Caki2 (cell line): ENCODE data around the gene NPIPA5. TPM values are rescaled to one million over a fixed set of nuclear protein-coding genes. Genes with fewer than 3 reads are reported as not detected.
"Not testable (repeated sequence)": the region's sequence is repeated elsewhere in the genome, so short reads cannot be mapped to it uniquely, and the experiment has no call there.

ENCODE experiments used
- DNase-seq: peaks from one replicate; pipeline ENCODE4 v3.0.0-alpha.2; 2015; ENCODE audit warnings: low read depth
- in situ Hi-C: cut with HindIII; loops from 2 replicates; pipeline ENCODE4 v1.10.0; 2016; ENCODE audit warnings: low sequenced_read_pairs, low pct_unique_long_range_greater_than_20kb, mixed read lengths
- total RNA-seq: library from RNA; depleted of rRNA; stranded (reverse); fragments of >200 nt; shearing (Covaris generic); gene quantifications from 2 replicates; pipeline ENCODE4 v1.2.3, GENCODE V29; 2014; ENCODE audit warnings: low replicate concordance; rRNA removed

Gene NPIPA5
- total RNA-seq: 0.96 TPM in 1 of 2 replicates, not detected in the other

DNA sequence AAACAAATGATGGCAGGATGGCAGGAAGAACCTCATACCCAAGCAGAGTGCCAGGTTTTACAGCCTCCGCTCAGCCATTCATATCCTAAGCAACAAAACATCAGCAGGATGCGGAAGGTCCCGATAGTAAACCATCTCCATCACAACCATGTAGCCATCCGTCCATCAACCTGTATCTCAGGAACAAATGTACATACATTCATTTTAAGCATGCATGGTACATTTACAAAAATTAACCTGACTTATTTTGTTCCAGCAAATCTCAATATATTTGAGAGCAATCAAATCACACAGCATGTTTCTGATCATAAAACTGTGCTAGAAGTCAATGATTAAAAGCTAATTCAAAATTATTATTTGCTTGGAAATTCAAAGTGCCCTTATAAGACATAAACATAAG is at the start of gene NPIPA5:
Gene NPIPA5, minus strand, starts transcription at position 101 of the 400 bp plus-strand sequence. Its CDS starts 0 bp downstream, at position 101.
- not testable (repeated sequence) for DNase-seq

GRCh38 chr16:15427648-15428239 is 49.6 kb upstream of the NPIPA5 start:
- peak; percentile 65 for DNase-seq
- in situ Hi-C loops: no loop called here

More for the DNA sequence above, at the start of gene NPIPA5:
- in situ Hi-C loops: not testable (repeated sequence)

DNA sequence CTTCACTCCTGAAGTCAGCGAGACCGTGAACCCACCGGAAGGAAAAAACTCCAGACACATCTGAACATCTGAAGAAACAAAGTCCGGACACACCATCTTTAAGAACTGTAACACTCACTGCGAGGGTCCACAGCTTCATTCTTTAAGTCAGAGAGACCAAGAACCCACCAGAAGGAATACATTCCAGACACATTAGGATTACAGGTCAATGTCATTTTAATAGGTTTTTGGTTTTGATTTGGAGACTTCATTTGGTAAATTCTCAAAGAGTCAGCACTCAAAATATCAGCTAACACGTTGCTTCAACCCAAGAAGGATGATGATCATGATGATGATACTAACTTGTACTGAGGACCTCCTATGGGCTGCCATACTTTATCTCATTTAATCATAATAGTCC is 48.7 kb upstream of the NPIPA5 start:
- in situ Hi-C loops: no loop called here
- no peak for DNase-seq

- in situ Hi-C loops: no loop called here
- DNase-seq: peak; percentile 56
These were observed 47.8 kb upstream of the NPIPA5 start for GRCh38 chr16:15425861-15426260.

DNA sequence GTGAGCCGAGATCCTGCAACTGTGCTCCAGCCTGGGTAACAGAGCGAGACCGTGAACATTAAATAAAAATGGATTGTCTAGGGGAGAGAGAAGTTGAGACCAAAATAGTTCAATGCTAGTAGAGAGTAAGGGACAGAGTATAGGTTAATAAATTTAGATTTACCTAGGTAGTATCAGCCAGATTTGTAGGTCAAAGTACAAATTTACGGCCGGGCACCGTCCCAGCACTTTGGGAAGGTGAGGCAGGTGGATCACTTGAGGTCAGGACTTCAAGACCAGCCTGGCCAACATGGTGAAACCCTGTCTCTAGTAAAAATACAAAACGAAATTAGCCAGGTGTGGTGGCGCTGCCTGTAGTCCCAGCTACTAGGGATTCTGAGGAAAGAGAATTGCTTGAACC is 44.1 kb upstream of the NPIPA5 start:
- DNase-seq: no peak
- in situ Hi-C loops: loop anchor here (25.0 kb wide), 1 partner anchor 90 kb away; no protein-coding TSS in a partner anchor

- DNase-seq: not testable (repeated sequence)
- in situ Hi-C loops: loop anchor here (25.0 kb wide), 1 partner anchor 91 kb away; no protein-coding TSS in a partner anchor
These were observed 43.6 kb upstream of the NPIPA5 start for GRCh38 chr16:15421696-15422095.

GRCh38 chr16:15418206-15418605 is 40.1 kb upstream of the NPIPA5 start:
- DNase-seq: no peak
- in situ Hi-C loops: loop anchor here (25.0 kb wide), 1 partner anchor 94 kb away; no protein-coding TSS in a partner anchor

GRCh38 chr16:15417197-15417596 is 39.1 kb upstream of the NPIPA5 start:
- in situ Hi-C loops: loop anchor here (25.0 kb wide), 1 partner anchor 95 kb away; no protein-coding TSS in a partner anchor
- DNase-seq: no peak

- in situ Hi-C loops: loop anchor here (25.0 kb wide), 1 partner anchor 97 kb away; no protein-coding TSS in a partner anchor
- peak; percentile 16 for DNase-seq
These were observed 37.5 kb upstream of the NPIPA5 start for GRCh38 chr16:15415511-15415985.

- DNase-seq: not testable (repeated sequence)
- in situ Hi-C loops: loop anchor here (25.0 kb wide), 1 partner anchor 103 kb away; no protein-coding TSS in a partner anchor
These were observed 31.4 kb upstream of the NPIPA5 start for GRCh38 chr16:15409476-15409875.

GRCh38 chr16:15407756-15408155 is 29.7 kb upstream of the NPIPA5 start:
- in situ Hi-C loops: loop anchor here (25.0 kb wide), 1 partner anchor 105 kb away; no protein-coding TSS in a partner anchor

GRCh38 chr16:15404792-15405191 is 26.7 kb upstream of the NPIPA5 start:
- no peak for DNase-seq
- in situ Hi-C loops: loop anchor here (25.0 kb wide), 1 partner anchor 108 kb away; no protein-coding TSS in a partner anchor

More at GRCh38 chr16:15407756-15408155, 29.7 kb upstream of the NPIPA5 start:
- DNase-seq: peak; percentile 47

GRCh38 chr16:15404091-15404490 is 26.0 kb upstream of the NPIPA5 start:
- in situ Hi-C loops: loop anchor here (25.0 kb wide), 1 partner anchor 108 kb away; no protein-coding TSS in a partner anchor
- DNase-seq: not testable (repeated sequence)

DNA sequence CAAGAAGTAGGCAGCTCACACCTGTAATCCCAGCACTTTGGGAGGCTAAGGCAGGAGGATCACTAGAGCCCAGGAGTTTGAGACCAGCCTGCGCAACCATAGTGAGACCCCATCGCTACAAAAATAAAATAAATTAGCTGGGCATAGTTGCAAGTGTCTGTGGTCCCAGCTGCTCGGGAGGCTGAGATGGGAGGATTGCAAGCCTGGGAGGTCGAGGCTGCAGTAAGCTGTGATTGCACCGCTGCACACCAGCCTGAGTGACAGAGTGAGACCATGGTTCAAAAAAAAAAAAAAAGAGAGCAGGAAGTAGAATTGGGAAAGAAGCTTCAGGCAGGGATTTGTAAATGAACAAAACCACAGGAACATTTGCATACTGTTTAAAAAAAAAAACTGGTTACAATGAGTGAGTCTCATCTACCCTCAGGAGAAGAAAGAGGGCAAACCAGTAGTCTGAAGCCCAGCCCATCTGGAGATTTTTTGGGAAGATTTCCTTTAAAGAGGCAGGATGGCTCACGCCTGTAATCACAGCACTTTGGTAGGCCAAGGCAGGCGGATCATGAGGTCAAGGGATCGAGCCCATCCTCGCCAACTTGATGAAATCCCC is 25.4 kb upstream of the NPIPA5 start:
- in situ Hi-C loops: loop anchor here (25.0 kb wide), 1 partner anchor 109 kb away; no protein-coding TSS in a partner anchor
- peak; percentile 38 for DNase-seq

- in situ Hi-C loops: loop anchor here (25.0 kb wide), 1 partner anchor 110 kb away; no protein-coding TSS in a partner anchor
These were observed 23.9 kb upstream of the NPIPA5 start for GRCh38 chr16:15401972-15402371.

GRCh38 chr16:15400314-15400713 is 22.2 kb upstream of the NPIPA5 start:
- in situ Hi-C loops: loop anchor here (25.0 kb wide), 1 partner anchor 112 kb away; no protein-coding TSS in a partner anchor

More at GRCh38 chr16:15401972-15402371, 23.9 kb upstream of the NPIPA5 start:
- DNase-seq: no peak

GRCh38 chr16:15399317-15399716 is 21.2 kb upstream of the NPIPA5 start:
- DNase-seq: no peak
- in situ Hi-C loops: no loop called here

More at GRCh38 chr16:15400314-15400713, 22.2 kb upstream of the NPIPA5 start:
- not testable (repeated sequence) for DNase-seq

DNA sequence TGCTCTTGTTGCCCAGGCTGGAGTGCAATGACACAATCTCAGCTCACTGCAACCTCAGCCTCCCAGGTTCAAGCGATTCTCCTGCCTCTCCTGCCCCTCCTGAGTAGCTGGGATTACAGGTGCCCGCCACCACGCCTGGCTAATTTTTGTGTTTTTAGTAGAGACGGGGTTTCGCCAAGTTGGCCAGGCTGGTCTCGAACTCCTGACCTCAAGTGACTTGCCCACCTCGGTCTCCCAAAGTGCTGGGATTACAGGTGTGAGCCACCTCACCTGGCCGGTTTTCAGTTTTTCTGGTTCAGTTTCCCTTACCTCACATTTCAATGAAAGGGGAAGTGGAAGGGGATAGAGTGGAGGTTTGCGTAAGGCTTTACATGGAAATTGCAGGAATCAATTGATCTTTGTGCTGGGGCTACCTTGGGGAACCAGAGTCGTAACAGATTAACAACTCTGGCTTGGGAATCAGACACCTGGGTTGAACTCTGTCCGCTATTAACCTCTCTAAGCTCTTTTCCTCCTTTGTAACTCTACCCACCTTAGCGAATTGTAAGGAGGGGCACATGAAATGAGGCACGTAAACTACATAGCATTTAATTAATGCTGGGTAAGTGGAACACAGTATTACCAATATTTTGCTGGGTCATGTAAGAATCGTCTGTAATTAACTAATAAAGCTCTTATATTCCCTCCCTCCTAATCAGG is 20.7 kb upstream of the NPIPA5 start:
- in situ Hi-C loops: no loop called here
- no peak for DNase-seq
